Smooth muscle cell (in vitro differentiated cells): ENCODE results near the gene SLC25A28. TPM values are rescaled to one million over a fixed set of nuclear protein-coding genes. Genes with fewer than 3 reads are reported as not detected.

Experiments
- DNase-seq: peaks from one replicate; lab custom pipeline; 2025; ENCODE audit not compliant: unreplicated experiment; lab: John Stamatoyannopoulos, UW
- H2AFZ ChIP-seq: fragments of 200-600 bp; sonication (generic); 2 replicates; pipeline ENCODE4 v1.6.0; 2016; ENCODE audit warnings: antibody characterized with exemption, low read depth, mild to moderate bottlenecking
- H3F3A ChIP-seq: fragments of 200-600 bp; sonication (generic); 2 replicates; pipeline ENCODE4 v1.6.0; 2017; ENCODE audit warnings: antibody characterized with exemption, low read depth
- H3K27ac ChIP-seq: fragments of 200-600 bp; sonication (generic); 2 replicates; pipeline ENCODE4 v1.5.1; 2016; ENCODE audit warnings: low read depth, mild to moderate bottlenecking
- H3K27me3 ChIP-seq: fragments of 200-600 bp; sonication (generic); 2 replicates; pipeline ENCODE4 v1.6.1; 2016; ENCODE audit warnings: low read depth, mild to moderate bottlenecking
- H3K36me3 ChIP-seq: fragments of 200-600 bp; sonication (generic); 2 replicates; pipeline ENCODE4 v1.5.1; 2016; ENCODE audit warnings: low read depth
- H3K4me1 ChIP-seq: fragments of 200-600 bp; sonication (generic); 2 replicates; pipeline ENCODE4 v1.5.1; 2016; ENCODE audit warnings: low read depth
- H3K4me2 ChIP-seq: fragments of 200-600 bp; sonication (generic); 2 replicates; pipeline ENCODE4 v1.6.0; 2016; ENCODE audit warnings: mild to moderate bottlenecking
- H3K4me3 ChIP-seq: fragments of 200-600 bp; sonication (generic); 2 replicates; pipeline ENCODE4 v1.5.1; 2016; ENCODE audit warnings: mild to moderate bottlenecking
- H3K79me2 ChIP-seq: fragments of 200-600 bp; sonication (generic); 2 replicates; pipeline ENCODE4 v1.6.0; 2016; ENCODE audit warnings: low read depth, mild to moderate bottlenecking
- H3K9ac ChIP-seq: fragments of 200-600 bp; sonication (generic); 2 replicates; pipeline ENCODE4 v1.6.0; 2016; ENCODE audit warnings: low read depth
- H3K9me3 ChIP-seq: fragments of 200-600 bp; sonication (generic); replicated peaks from 2 replicates; pipeline ENCODE4 v1.5.1; 2016; ENCODE audit warnings: low read depth
- H4K20me1 ChIP-seq: fragments of 200-600 bp; sonication (generic); 2 replicates; pipeline ENCODE4 v1.6.0; 2016; ENCODE audit warnings: low read depth
- CTCF ChIP-seq: fragments of 200-600 bp; sonication (generic); IDR thresholded peaks from 2 replicates; pipeline ENCODE4 v1.5.1; 2017; ENCODE audit warnings: borderline replicate concordance, mild to moderate bottlenecking, antibody characterized with exemption; ENCODE audit not compliant: insufficient read depth, poor library complexity, severe bottlenecking
- WGBS: methylation state at CpG from one replicate; pipeline ENCODE4 v1.1.7; 2016; ENCODE audit warnings: low lambda C conversion rate; 5-methylcytosine and 5-hydroxymethylcytosine counted together
- polyA plus RNA-seq: library from polyadenylated mRNA; unstranded; fragments of >200 nt; fragmentation: Nextera tagmentation; extraction: Ambion mirVana; gene quantifications from 2 replicates; pipeline ENCODE4 v1.2.1, GENCODE V29; 2016
- total RNA-seq: library from RNA; depleted of rRNA; stranded (reverse); fragments of >200 nt; gene quantifications from 2 replicates; pipeline ENCODE4 v1.2.3, GENCODE V29; 2014

Gene SLC25A28
- total and polyA plus RNA-seq, 2 experiments from 2014 or later, result 35.0 to 43.3 TPM

- no peak overlapping the region for H2AFZ ChIP-seq
- no peak overlapping the region for H3K4me2 ChIP-seq
- DNase-seq, result no peak
- no peaks in the 10 kb centered on the region for H3K4me1 ChIP-seq
- no peaks in the 10 kb centered on the region for H3K9me3 ChIP-seq
- H3F3A ChIP-seq, result no peaks in the 10 kb centered on the region
- no peak for TF ChIP-seq CTCF
- no peak overlapping the region for H3K4me3 ChIP-seq
- H3K27ac ChIP-seq, result no peak overlapping the region
- H4K20me1 ChIP-seq, result no peaks in the 10 kb centered on the region
- no peaks in the 10 kb centered on the region for H3K36me3 ChIP-seq
- no peak overlapping the region for H3K9ac ChIP-seq
- WGBS, result 83% methylated on average over 1 of the region's 1 CpG
- H3K27me3 ChIP-seq, result peaks cover 7% of the 10 kb centered on the region
- no peaks in the 10 kb centered on the region for H3K79me2 ChIP-seq
These were observed 48.4 kb downstream of the SLC25A28 start for GRCh38 chr10:99571816-99572215.

GRCh38 chr10:99569961-99570360 lies 50.3 kb downstream of the SLC25A28 start:
- Histone ChIP-seq H3K4me3 (no peak overlapping the region), H3K9ac (no peak overlapping the region), H3K4me1 (no peaks in the 10 kb centered on the region), H2AFZ (no peak overlapping the region), H3K4me2 (no peak overlapping the region), H3K9me3 (no peaks in the 10 kb centered on the region), H3F3A (no peaks in the 10 kb centered on the region), H3K27ac (no peak overlapping the region), H3K27me3 (peaks cover 12% of the 10 kb centered on the region), H3K79me2 (no peaks in the 10 kb centered on the region), H4K20me1 (no peaks in the 10 kb centered on the region), H3K36me3 (no peaks in the 10 kb centered on the region)
- no peak for TF ChIP-seq CTCF
- no peak for DNase-seq

GRCh38 chr10:99569253-99569939 lies 50.8 kb downstream of the SLC25A28 start:
- H3K36me3 ChIP-seq, result no peaks in the 10 kb centered on the region

More at GRCh38 chr10:99569253-99569939, 50.8 kb downstream of the SLC25A28 start:
- no peak for TF ChIP-seq CTCF
- peaks cover 15% of the 10 kb centered on the region for H3K27me3 ChIP-seq
- no peaks in the 10 kb centered on the region for H4K20me1 ChIP-seq
- no peak overlapping the region for H2AFZ ChIP-seq
- no peaks in the 10 kb centered on the region for H3K4me1 ChIP-seq
- no peaks in the 10 kb centered on the region for H3K79me2 ChIP-seq
- H3K27ac ChIP-seq, result no peak overlapping the region
- no peak overlapping the region for H3K4me3 ChIP-seq
- WGBS, result 82% methylated on average over 11 of the region's 11 CpGs
- H3K4me2 ChIP-seq, result no peak overlapping the region
- H3K9me3 ChIP-seq, result no peaks in the 10 kb centered on the region
- H3F3A ChIP-seq, result no peaks in the 10 kb centered on the region
- no peak overlapping the region for H3K9ac ChIP-seq
- no peak for DNase-seq
